HUDEP-2 (cell line): Measurements from ENCODE around the gene CHMP1A.

Experiments used
- DNase-seq, 76 experiments: peaks; one replicate each; lab custom pipeline; 2025; ENCODE audit not compliant: unreplicated experiment in 76 of 76; lab: John Stamatoyannopoulos, UW

CHMP1A gene

DNA sequence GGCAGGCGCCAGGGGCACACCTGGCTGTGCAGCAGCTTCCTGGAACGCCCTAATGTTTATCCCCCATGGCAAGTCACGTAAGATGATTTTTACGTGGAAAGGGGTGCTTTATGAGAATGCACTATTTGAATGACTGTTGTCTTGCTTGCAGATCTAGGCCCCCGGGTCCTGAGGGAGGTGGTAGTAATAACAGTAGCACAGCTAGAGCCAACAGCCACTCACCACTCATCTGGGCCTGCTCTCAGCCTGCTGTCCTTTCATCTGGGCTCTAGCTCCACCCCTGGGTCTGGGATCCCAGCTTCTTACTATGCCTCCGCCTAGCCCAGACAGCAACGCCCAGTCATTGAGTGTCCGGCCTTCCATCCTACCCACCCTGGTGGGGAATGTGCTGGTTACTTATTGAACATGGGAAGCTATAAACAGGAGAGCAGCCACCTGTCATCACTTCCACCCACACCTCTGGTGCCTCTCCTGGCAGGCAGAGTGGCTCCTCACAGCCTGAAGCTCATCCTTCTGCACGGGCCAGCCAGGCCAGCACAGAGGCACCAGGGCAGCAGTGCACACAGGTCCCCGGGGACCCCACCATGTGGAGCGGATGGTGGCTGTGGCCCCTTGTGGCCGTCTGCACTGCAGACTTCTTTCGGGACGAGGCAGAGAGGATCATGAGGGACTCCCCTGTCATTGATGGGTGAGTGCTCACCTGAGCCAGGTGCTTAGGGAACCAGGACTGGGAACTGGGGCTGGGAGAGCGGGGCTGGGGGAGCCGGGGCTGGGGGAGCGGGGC is 27.5 kb downstream of the CHMP1A start:
- no peak for DNase-seq

- DNase-seq: no peak
Observed at GRCh38 chr16:89624777-89625761, 32.4 kb downstream of the CHMP1A start.

GRCh38 chr16:89623511-89624261 is 33.8 kb downstream of the CHMP1A start:
- DNase-seq: no peak

DNA sequence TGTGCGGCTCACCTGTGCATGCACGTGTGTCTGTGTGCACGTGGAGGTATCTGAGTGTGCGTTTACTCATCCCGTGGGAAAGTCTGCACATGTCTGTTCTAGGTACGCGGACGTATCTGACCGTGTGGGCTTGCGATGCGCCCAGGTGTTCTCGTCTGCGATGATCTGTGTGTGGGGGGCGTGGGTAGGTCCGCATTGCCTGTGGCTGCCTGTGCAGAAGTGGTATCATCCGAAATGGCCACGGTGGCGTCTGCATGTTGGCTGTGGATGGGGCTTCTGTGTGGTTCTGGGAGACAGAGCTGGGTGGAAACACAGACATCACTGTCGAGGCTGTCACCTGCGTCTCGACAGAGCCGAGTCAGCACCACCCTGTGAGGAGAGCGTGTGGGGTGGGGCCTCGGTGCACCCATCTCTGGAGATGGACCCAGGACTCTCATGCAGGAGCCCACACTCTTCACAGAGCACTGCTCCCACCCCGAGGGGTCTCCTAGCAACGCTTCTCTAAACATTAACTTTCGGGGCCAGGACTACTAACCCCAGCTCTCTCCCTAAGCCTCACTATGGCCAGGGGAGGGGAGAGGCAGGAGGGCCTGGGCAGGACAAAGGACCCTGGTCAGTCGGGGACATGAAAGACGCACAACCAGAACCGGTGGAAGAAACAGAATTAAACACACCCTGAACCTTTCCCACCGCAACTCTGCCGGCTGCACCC is 35.7 kb downstream of the CHMP1A start:
- no peak for DNase-seq

- DNase-seq: no peak
Observed at GRCh38 chr16:89621136-89621697, 36.3 kb downstream of the CHMP1A start.

GRCh38 chr16:89620406-89620841 is 37.1 kb downstream of the CHMP1A start:
- DNase-seq: no peak

- no peak for DNase-seq
Observed at GRCh38 chr16:89619840-89620239, 37.7 kb downstream of the CHMP1A start.

DNA sequence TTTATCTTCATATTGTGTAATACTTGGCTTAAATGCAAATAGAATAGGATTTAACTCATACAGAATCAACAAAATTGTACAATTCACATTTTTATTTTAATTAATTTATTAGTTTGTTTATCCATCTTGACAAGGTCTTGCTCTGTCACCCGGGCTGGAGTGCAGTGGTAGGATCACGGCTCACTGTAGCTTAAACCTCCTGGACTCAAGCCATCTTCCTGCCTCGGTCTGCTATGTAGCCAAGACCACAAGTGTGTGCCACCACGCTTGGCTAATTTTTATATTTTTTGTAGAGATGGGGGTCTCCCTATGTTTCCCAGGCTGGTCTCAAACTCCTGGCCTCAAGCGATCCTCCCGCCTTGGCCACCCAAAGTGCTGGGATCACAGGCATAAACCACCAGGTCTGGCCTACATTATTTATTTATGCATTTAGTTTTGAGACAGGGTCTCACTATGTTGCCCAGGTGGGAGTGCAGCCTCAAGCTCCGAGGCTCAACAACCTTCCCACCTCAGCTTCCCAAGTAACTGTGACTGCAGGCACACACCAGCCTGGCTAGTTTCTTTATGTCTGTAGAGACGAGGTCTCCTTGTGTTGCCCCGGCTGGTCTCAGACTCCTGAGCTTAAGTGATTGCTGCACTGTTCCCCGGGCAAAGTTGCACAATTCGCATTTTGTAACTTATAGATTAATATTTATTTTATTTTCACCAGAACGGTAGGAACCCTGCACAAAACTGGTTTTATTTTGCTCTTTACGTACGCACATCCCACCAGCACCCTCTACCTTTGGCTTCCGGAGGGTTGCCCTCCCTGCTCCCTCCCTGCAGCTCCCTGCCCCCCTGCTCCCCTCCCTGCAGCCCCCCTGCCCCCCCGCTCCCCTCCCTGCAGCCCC is 39.2 kb downstream of the CHMP1A start:
- DNase-seq: no peak

DNA sequence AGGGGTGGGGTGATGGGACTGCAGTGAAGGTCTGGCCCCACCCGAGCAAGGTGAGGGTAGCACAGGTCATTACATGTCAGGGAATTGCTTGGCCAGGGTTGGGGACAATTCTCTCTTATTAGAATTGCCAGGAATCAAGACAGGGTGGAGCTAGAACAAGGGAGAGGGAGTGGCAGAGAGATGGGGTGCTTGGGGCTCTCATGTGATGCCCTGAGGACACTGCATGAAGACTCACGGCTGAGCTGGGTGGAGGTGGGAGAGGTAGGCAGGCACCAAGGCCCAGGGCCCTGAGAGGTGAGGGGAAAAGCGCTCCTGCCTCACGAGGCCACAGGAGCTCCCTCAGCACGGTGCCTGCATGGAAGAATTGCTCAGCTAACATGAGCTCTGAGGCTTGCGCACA is 40.5 kb downstream of the CHMP1A start:
- no peak for DNase-seq

DNA sequence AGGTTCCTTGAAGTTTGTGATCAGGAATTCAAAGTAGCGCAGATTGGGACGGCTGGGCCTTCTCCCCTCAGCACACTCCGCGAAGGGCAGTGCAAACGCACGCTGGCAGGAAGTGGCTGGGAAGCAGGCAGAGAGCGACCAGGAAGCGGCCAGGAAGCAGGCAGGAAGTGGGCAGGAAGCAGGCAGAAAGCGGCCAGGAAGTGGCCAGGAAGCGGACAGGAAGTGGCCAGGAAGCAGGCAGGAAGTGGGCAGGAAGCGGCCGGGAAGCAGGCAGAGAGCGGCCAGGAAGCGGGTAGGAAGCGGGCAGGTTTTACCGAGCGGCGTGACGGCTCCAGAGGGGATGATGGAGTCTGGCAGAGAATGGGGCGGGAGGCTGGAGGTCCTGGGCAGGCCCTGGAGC is 40.9 kb downstream of the CHMP1A start:
- DNase-seq: no peak

- peak in 19 of 76 experiments; percentile 4 to 32 (median 14) for DNase-seq
Observed at GRCh38 chr16:89615596-89616090, 41.9 kb downstream of the CHMP1A start.

DNA sequence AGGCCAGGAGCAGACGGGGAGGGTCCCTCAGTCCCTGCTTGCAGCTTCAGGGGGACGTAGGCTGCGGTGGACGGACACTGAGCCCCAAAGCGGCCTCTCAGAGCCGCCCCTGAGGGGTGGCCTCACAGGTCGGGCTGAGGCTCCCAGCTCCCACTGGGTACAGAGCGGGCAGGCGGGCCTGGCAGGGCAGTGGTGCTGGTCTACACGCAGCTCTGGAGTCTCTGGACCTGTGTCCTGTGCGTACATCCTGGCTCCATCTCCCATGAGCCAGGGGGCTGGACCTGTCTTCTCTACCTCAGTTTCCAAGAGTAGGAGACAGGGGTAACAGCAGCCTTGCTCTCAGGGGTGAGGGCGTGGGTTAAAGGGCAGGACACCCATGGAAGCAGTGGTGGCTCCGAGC is 42.3 kb downstream of the CHMP1A start:
- no peak for DNase-seq

DNA sequence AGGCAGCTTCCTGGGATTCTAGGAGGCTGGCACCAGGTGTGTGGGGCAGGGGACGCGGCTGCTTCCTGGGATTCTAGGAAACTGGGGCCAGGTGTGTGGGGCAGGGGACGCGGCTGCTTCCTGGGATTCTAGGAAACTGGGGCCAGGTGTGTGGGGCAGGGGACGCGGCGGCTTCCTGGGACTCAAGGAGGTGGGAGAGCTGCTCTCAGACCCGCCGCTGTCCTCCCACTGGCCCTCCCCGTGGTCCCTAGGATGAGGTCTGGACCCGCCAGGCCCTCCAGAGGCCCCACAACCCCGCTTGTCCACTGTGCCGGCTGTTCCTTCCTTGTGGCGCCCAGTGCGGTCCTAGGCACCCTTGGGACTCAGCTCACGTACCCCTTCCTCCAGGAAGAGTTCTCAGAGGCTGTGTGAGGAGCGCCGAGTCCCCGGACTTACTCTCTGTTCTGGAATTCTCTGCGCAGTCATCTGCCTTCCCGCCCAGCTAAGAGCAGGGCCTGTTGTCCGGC is 43.5 kb downstream of the CHMP1A start:
- DNase-seq: no peak

DNA sequence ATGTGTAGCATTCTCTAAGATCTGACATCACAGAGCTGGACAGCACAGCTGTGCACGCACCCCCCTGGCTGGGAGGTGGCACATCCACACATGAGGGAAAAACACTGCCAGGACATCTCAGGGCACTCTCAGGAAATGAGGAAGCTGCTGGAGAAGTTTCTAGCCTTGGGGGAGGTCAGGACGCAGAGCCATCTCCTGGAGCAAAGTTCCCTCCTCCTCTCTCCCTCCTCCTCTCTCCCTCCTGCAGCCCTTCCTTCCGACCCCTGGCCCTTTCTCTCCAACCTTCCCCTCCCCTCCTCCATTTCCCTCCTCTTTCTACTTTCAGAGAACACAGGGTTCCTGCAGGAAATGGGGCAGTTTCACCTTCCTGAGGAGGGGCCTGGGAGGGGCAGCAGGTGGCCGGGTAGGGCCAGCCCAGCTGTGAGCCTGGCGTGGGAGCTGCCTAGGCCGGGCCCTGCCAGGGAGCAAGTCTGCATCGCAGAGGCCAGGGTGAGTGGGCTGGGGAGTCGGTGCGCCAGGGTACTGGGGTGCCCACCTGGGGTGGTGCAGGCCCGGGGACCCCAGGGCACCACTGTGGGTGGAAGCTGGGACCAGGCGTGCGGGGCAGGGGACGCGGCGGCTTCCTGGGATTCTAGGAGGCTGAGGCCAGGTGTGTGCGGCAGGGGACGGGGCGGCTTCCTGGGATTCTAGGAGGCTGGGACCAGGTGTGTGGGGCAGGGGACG is 44.1 kb downstream of the CHMP1A start, which contains the start of gene DPEP1:
DPEP1 (plus strand) TSS at position 412 of the 723 bp plus-strand sequence. CDS start 16,769 bp downstream, outside the sequence.
- DNase-seq: no peak

GRCh38 chr16:89612415-89613166 is 44.9 kb downstream of the CHMP1A start:
- DNase-seq: no peak

GRCh38 chr16:89610108-89610453 is 47.4 kb downstream of the CHMP1A start:
- no peak for DNase-seq
